Keratinocyte (primary cell): ENCODE results near the gene DSCAM.

Source experiments
- EZH2 ChIP-seq: IDR thresholded peaks from one replicate; pipeline ENCODE4 v1.6.1; 2012; ENCODE audit warnings: inconsistent platforms, mild to moderate bottlenecking, low read length, moderate library complexity
- TF ChIP-seq, protein P1 (sequence below), 3 experiments: IDR thresholded peaks in 1 of 3; conservative IDR thresholded peaks in 1 of 3; optimal IDR thresholded peaks in 1 of 3; 2 replicates in 2 of 3; 3 replicates in 1 of 3; pipeline versions ENCODE3 to v1.5.1; 2011; ENCODE audit warnings: low read length in 3 of 3, mild to moderate bottlenecking in 3 of 3, moderate library complexity in 2 of 3, control low read depth in 1 of 3, inconsistent platforms in 1 of 3; ENCODE audit not compliant: insufficient read depth in 2 of 3; ENCODE audit errors: extremely low read depth in 1 of 3

- TF ChIP-seq, protein P1, sequence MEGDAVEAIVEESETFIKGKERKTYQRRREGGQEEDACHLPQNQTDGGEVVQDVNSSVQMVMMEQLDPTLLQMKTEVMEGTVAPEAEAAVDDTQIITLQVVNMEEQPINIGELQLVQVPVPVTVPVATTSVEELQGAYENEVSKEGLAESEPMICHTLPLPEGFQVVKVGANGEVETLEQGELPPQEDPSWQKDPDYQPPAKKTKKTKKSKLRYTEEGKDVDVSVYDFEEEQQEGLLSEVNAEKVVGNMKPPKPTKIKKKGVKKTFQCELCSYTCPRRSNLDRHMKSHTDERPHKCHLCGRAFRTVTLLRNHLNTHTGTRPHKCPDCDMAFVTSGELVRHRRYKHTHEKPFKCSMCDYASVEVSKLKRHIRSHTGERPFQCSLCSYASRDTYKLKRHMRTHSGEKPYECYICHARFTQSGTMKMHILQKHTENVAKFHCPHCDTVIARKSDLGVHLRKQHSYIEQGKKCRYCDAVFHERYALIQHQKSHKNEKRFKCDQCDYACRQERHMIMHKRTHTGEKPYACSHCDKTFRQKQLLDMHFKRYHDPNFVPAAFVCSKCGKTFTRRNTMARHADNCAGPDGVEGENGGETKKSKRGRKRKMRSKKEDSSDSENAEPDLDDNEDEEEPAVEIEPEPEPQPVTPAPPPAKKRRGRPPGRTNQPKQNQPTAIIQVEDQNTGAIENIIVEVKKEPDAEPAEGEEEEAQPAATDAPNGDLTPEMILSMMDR (optimal IDR thresholded peaks at IDR 0.05 in 1 of 3, IDR thresholded peaks at IDR 0.05 in 1 of 3, conservative IDR thresholded peaks at IDR 0.05 in 1 of 3; ENCODE audit: extremely low read depth in 1 of 3, insufficient read depth in 2 of 3, low read length in 3 of 3) = no peak
- no peak for TF ChIP-seq EZH2
Observed at GRCh38 chr21:40379881-40380810, 466.8 kb downstream of the DSCAM start.
